ENCODE data around the gene RHCE. TPM values are rescaled to one million over a fixed set of nuclear protein-coding genes. Genes with fewer than 3 reads are reported as not detected.
"Not testable (repeated sequence)": the region's sequence is repeated elsewhere in the genome, so short reads cannot be mapped to it uniquely, and the experiment has no call there.

Gene RHCE
- total and polyA plus RNA-seq, 2 experiments from 2014 or later: 0.15 to 0.17 TPM

DNA sequence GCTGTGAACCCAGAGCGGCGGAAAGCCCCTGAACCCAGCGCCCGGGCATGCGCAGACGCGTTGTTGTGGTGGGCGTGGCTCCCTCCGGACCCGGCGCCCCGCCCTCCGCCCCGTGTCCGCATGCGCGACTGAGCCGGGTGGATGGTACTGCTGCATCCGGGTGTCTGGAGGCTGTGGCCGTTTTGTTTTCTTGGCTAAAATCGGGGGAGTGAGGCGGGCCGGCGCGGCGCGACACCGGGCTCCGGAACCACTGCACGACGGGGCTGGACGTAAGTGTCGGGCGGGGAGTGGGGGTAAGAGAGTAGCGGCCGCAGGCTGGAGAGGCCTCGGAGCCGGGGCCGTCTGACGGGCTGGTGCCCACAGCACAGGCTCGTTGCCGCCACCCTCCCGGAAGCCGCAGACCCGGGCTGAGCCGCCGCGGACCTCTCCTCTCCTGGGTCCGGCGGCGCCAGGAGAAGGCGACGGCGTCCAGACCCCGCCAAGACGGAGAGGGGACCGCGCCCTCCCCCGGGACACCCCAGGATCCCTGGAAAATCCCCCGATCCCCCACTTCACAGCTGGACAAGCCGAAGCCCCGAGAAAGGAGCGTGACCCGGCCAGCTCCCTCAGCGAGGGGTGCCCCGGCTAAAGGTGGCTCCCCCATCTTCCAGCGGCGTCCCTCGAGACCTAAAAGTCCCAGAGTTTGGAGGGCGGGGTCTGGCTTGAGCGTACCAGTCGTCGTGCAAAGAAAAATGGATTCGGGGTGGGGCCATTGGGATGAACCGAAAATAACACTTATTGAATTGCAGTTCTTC lies 82.2 kb downstream of the RHCE start, which contains the start of gene TMEM50A:
Gene TMEM50A, plus strand, starts transcription at position 147 of the 794 bp plus-strand sequence. CDS start 2,153 bp downstream, outside the sequence.
- H3K4me3 Mint-ChIP-seq: peak within 1 kb of the TSS; percentile 94
- H2AFZ ChIP-seq: peak within 1 kb of the TSS; percentile 85; the same call in 1 of the 2 replicates
- ATAC-seq (peak; percentile 82), DNase-seq (ENCODE audit: low spot score) (peak; percentile 90)
- H3K27me3 Mint-ChIP-seq (ENCODE audit: insufficient read depth, low read depth, poor library complexity): peaks cover 6% of the 10 kb centered on the region
- no peaks in the 10 kb centered on the region for H3K9me3 Mint-ChIP-seq
- peak within 1 kb of the TSS; percentile 87 for H3K4me2 ChIP-seq
- peak within 1 kb of the TSS; percentile 93 for H3K27ac Mint-ChIP-seq
- H3F3A ChIP-seq (replicated peaks; ENCODE audit: low read depth): peaks cover 3% of the 10 kb centered on the region
- no peaks in the 10 kb centered on the region for H3K27me3 ChIP-seq (ENCODE audit: insufficient read depth)
- H3K4me3 ChIP-seq: peak within 1 kb of the TSS; percentile 98
- H3K36me3 ChIP-seq (ENCODE audit: insufficient read depth): no peaks in the 10 kb centered on the region
- H3K4me1 ChIP-seq (ENCODE audit: insufficient read depth): peaks cover 10% of the 10 kb centered on the region
- H4K20me1 ChIP-seq (replicated peaks; ENCODE audit: insufficient read depth): peaks cover 10% of the 10 kb centered on the region; the same call in 1 of the 2 replicates
- peak; percentile 83 for TF ChIP-seq POLR2AphosphoS5 (IDR thresholded peaks at IDR 0.05; ENCODE audit: low read depth)
- TF ChIP-seq CREB1 (CRISPR knock-in tag; IDR thresholded peaks at IDR 0.05; ENCODE audit: low read depth): no peak
- H3K9me2 ChIP-seq (ENCODE audit: insufficient read depth): no peaks in the 10 kb centered on the region
- H3K79me2 ChIP-seq (replicated peaks; ENCODE audit: insufficient read depth): peaks cover 46% of the 10 kb centered on the region
- H3K27ac ChIP-seq (ENCODE audit: low read depth): peak within 1 kb of the TSS; percentile 98
- peaks cover 19% of the 10 kb centered on the region for H3K4me1 Mint-ChIP-seq
- peaks cover 9% of the 10 kb centered on the region for H3K36me3 Mint-ChIP-seq (ENCODE audit: low read depth)

DNA sequence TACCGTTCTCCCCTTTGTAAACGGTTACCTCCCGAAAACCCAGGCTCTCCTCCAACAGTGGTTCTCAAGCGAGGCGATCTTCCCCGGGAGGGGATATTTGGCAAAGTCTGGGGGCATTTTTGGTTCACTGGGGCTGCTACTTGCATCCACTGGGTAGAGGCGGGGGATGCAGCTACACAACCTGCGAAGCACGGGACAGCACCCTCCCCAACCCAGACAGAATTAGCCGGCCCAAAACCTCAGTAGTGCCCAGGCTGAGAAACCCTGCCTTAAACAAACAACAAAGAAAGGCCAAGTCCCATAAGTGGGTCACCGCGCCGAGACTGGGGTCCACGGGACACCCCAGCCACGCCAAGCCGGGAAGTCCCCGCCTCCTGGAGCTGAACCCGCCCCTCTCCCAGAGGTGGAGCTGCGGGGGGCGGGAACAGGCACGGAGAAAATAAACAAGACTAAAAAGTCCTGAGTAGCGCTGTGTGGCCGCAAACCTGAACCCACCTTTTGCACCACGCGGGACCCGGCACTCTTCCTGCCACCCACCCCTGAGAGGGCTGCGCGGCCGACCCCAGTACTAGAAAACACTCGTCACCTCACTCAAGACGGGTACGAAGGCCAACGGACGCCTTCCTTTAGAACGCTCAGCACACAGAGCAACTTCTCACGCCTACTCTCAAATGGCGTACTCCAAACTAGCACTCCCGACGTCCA lies 83.0 kb downstream of the RHCE start:
- H3K4me1 Mint-ChIP-seq: peaks cover 19% of the 10 kb centered on the region
- H3K36me3 ChIP-seq (ENCODE audit: insufficient read depth); H3K36me3 Mint-ChIP-seq (ENCODE audit: low read depth); H3F3A ChIP-seq (replicated peaks; ENCODE audit: low read depth); H3K27ac Mint-ChIP-seq; H4K20me1 ChIP-seq (replicated peaks; ENCODE audit: insufficient read depth); H3K9me3 Mint-ChIP-seq; H3K9me2 ChIP-seq (ENCODE audit: insufficient read depth); H3K27ac ChIP-seq (ENCODE audit: low read depth); H3K27me3 ChIP-seq (ENCODE audit: insufficient read depth); H3K4me1 ChIP-seq (ENCODE audit: insufficient read depth); H2AFZ ChIP-seq; H3K27me3 Mint-ChIP-seq (ENCODE audit: insufficient read depth, low read depth, poor library complexity); DNase-seq (ENCODE audit: low spot score): not testable (repeated sequence)
- TF ChIP-seq POLR2AphosphoS5 (IDR thresholded peaks at IDR 0.05; ENCODE audit: low read depth): peak; percentile 56; the same call in 1 of the 2 replicates
- Histone ChIP-seq H3K4me2 (peak overlapping the region; percentile 87), H3K79me2 (replicated peaks; ENCODE audit: insufficient read depth) (peaks cover 42% of the 10 kb centered on the region), H3K4me3 (peak overlapping the region; percentile 98)
- peak; percentile 71 for ATAC-seq
- peak overlapping the region; percentile 88; the same call in 2 of the 3 replicates for H3K4me3 Mint-ChIP-seq

DNA sequence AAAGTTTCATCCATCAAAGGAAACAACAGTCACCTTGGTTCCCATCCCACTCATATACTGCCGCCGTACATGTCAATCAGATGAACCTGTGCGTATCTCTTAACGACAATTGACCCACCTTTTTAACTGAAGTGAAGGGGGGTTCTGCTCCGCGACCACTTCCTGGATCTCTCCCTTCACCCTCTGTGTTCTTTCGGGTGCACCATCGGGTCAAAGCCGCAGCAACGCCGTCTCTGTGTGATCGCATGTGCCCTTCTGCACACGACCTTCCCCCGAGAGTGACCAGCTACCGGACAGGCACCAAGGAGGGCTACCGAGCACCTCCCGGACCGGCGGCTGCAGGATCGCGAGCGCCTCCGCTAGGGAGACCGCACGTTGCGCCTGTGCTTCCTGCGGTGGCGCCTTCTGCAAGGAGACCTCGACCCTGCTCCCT lies 83.7 kb downstream of the RHCE start:
- H3K36me3 Mint-ChIP-seq (ENCODE audit: low read depth); H3K36me3 ChIP-seq (ENCODE audit: insufficient read depth): not testable (repeated sequence)

More for the DNA sequence above, 83.7 kb downstream of the RHCE start:
- Mint-ChIP-seq H3K4me3 (peak overlapping the region; percentile 94), H3K4me1 (peaks cover 19% of the 10 kb centered on the region)
- peak overlapping the region; percentile 74 for H3K4me2 ChIP-seq
- not testable (repeated sequence) for H3K4me1 ChIP-seq (ENCODE audit: insufficient read depth); H3K27me3 ChIP-seq (ENCODE audit: insufficient read depth); H3K27me3 Mint-ChIP-seq (ENCODE audit: insufficient read depth, low read depth, poor library complexity); H3K9me3 Mint-ChIP-seq; H2AFZ ChIP-seq; H3K27ac ChIP-seq (ENCODE audit: low read depth); H3F3A ChIP-seq (replicated peaks; ENCODE audit: low read depth); H4K20me1 ChIP-seq (replicated peaks; ENCODE audit: insufficient read depth); H3K27ac Mint-ChIP-seq; H3K9me2 ChIP-seq (ENCODE audit: insufficient read depth)
- TF ChIP-seq, protein P1, sequence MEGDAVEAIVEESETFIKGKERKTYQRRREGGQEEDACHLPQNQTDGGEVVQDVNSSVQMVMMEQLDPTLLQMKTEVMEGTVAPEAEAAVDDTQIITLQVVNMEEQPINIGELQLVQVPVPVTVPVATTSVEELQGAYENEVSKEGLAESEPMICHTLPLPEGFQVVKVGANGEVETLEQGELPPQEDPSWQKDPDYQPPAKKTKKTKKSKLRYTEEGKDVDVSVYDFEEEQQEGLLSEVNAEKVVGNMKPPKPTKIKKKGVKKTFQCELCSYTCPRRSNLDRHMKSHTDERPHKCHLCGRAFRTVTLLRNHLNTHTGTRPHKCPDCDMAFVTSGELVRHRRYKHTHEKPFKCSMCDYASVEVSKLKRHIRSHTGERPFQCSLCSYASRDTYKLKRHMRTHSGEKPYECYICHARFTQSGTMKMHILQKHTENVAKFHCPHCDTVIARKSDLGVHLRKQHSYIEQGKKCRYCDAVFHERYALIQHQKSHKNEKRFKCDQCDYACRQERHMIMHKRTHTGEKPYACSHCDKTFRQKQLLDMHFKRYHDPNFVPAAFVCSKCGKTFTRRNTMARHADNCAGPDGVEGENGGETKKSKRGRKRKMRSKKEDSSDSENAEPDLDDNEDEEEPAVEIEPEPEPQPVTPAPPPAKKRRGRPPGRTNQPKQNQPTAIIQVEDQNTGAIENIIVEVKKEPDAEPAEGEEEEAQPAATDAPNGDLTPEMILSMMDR (conservative IDR thresholded peaks at IDR 0.05; ENCODE audit: low read depth in 2 of 2): peak in 1 of 2 experiments; percentile 23; a peak in 2 of 4 replicates
- DNase-seq (ENCODE audit: low spot score) (peak; percentile 4), ATAC-seq (peak; percentile 50)
- H3K79me2 ChIP-seq (replicated peaks; ENCODE audit: insufficient read depth): peaks cover 40% of the 10 kb centered on the region
- peak overlapping the region; percentile 77 for H3K4me3 ChIP-seq
